Pulmonary artery endothelial cell (primary cell): ENCODE measurements around the gene SLC25A3. TPM values are rescaled to one million over a fixed set of nuclear protein-coding genes. Genes with fewer than 3 reads are reported as not detected.

ENCODE experiments used
- total RNA-seq: library from RNA; depleted of rRNA; stranded (reverse); fragments of >200 nt; gene quantifications from 2 replicates; pipeline ENCODE4 v1.2.3, GENCODE V29; 2014

The SLC25A3 gene
- total RNA-seq, 1 donor from 2014 or later: 765 TPM

Other genes starting within 250 kb of the SLC25A3 start
- gene TMPO, start 78.1 kb upstream of the SLC25A3 start, total RNA-seq: 98.7 and 191 TPM in 2 replicates
- gene IKBIP, start 51.1 kb downstream of the SLC25A3 start, total RNA-seq: 49.6 and 67.0 TPM in 2 replicates
- gene APAF1, start 51.6 kb downstream of the SLC25A3 start, total RNA-seq: 29.3 and 40.8 TPM in 2 replicates